Measurements from ENCODE around the gene KRT82. TPM values are rescaled to one million over a fixed set of nuclear protein-coding genes. Genes with fewer than 3 reads are reported as not detected.

Gene KRT82
- total RNA-seq, 1 experiment from 2014 or later: not detected

DNA sequence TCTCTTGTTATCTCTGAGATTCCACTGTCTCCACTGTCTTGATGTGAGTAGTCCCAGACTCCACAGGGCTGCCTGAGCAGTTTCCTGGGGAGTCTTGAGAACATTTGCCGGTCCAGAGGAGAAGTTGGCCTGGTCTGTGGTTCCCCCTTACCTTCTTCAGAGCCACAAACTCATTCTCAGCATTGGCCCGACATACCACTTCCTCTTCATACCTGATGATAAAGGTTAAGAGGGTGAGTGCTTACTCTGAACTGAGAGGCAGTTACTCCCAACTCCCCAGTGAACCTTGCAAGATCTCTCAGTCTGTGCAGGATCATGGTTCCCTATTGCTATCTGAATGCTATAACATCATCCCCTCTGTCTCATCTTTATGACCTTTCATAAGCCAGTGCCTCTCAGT lies 23.3 kb downstream of the KRT82 start:
- Mint-ChIP-seq H3K27me3 (ENCODE audit: low read depth) (peaks cover 22% of the 10 kb centered on the region), H3K4me3 (no peak overlapping the region), H3K4me1 (no peaks in the 10 kb centered on the region), H3K27ac (no peak overlapping the region), H3K9me3 (no peaks in the 10 kb centered on the region; a peak in 1 of 5 replicates), H3K36me3 (ENCODE audit: insufficient read depth in 1 of 3, low read depth in 3 of 3) (no peaks in the 10 kb centered on the region)
- H3K14ac ChIP-seq (ENCODE audit: insufficient read depth, low read length): no peak overlapping the region
- no peak overlapping the region for H3K4me2 ChIP-seq (ENCODE audit: insufficient read depth, insufficient read length, low read length)
- no peak for DNase-seq
- H2AK5ac ChIP-seq (ENCODE audit: insufficient read length, low read length): no peak overlapping the region
- H4K20me1 ChIP-seq (ENCODE audit: control insufficient read depth, insufficient read depth, insufficient read length): no peaks in the 10 kb centered on the region
- no peak overlapping the region for H3K4ac ChIP-seq (ENCODE audit: low read depth, low read length)
- no peak overlapping the region for H4K8ac ChIP-seq (replicated peaks; ENCODE audit: insufficient read length, low read depth, low read length)
- no peak overlapping the region for H2AFZ ChIP-seq (ENCODE audit: low read length)
- no peak overlapping the region for H3K18ac ChIP-seq (ENCODE audit: insufficient read length, low read depth, low read length)
- no CpG with 5 or more reads among the region's 2 CpGs for WGBS (ENCODE audit: extremely low coverage, insufficient read length, low lambda C conversion rate)
- no peak overlapping the region for H3K23ac ChIP-seq (ENCODE audit: insufficient read length, low read depth, low read length)
- TF ChIP-seq CTCF (conservative IDR thresholded peaks at IDR 0.05): no peak
- no peaks in the 10 kb centered on the region for H3K79me2 ChIP-seq (ENCODE audit: insufficient read depth, low read length)
- H4K91ac ChIP-seq (ENCODE audit: insufficient read length, low read depth, low read length): no peak overlapping the region
- H3K56ac ChIP-seq (ENCODE audit: insufficient read length, low read depth, low read length): no peak overlapping the region
- H4K5ac ChIP-seq (ENCODE audit: insufficient read length, low read depth, low read length): no peak overlapping the region
- H3K23me2 ChIP-seq (ENCODE audit: insufficient read length, low read depth, low read length, poor library complexity, severe bottlenecking): no peaks in the 10 kb centered on the region
- no peaks in the 10 kb centered on the region for H3K27me3 ChIP-seq (ENCODE audit: insufficient read depth, low read length)
- no peaks in the 10 kb centered on the region for H3K79me1 ChIP-seq (ENCODE audit: insufficient read depth, low read depth, low read length, poor library complexity, severe bottlenecking)
- no peaks in the 10 kb centered on the region for H3K4me1 ChIP-seq (ENCODE audit: insufficient read depth, low read length)
- H2BK5ac ChIP-seq (ENCODE audit: insufficient read length, low read length): no peak overlapping the region
- no peak overlapping the region for H2BK12ac ChIP-seq (ENCODE audit: insufficient read length, low read depth, low read length)
- H2BK20ac ChIP-seq (ENCODE audit: low read depth, low read length, poor library complexity, severe bottlenecking): no peak overlapping the region
- H3K9ac ChIP-seq (ENCODE audit: extremely low read depth, insufficient read length, low read length): no peak overlapping the region
- no peak overlapping the region for H2BK15ac ChIP-seq (ENCODE audit: low read depth, low read length)
- no peak overlapping the region for H2BK120ac ChIP-seq (ENCODE audit: low read depth, low read length, poor library complexity, severe bottlenecking)
- H3K9me3 ChIP-seq (ENCODE audit: control insufficient read depth, low read depth, low read length): no peaks in the 10 kb centered on the region
- no peak overlapping the region for H3K27ac ChIP-seq (ENCODE audit: insufficient read length, low read depth, low read length)
- H3T11ph ChIP-seq (ENCODE audit: low read length): no peak overlapping the region
